Neural progenitor cell (in vitro differentiated cells): ENCODE data around the gene MGMT. TPM values are rescaled to one million over a fixed set of nuclear protein-coding genes. Genes with fewer than 3 reads are reported as not detected.

Source experiments
- DNase-seq: peaks from one replicate; pipeline ENCODE4 v3.0.0-alpha.2; 2016; ENCODE audit warnings: low spot score
- H2AFZ ChIP-seq: fragments of 200-600 bp; sonication (generic); replicated peaks from 2 replicates; pipeline ENCODE4 v1.6.1; 2016; ENCODE audit warnings: antibody characterized with exemption
- H3F3A ChIP-seq: fragments of 200-600 bp; sonication (generic); 2 replicates; pipeline ENCODE4 v1.6.1; 2016; ENCODE audit warnings: antibody characterized with exemption, low read depth
- H3K27ac ChIP-seq: fragments of 200-600 bp; sonication (generic); 2 replicates; pipeline ENCODE4 v1.5.1; 2016; ENCODE audit warnings: mild to moderate bottlenecking
- H3K27me3 ChIP-seq: fragments of 200-600 bp; sonication (generic); 2 replicates; pipeline ENCODE4 v1.6.1; 2016; ENCODE audit warnings: mild to moderate bottlenecking, moderate library complexity
- H3K36me3 ChIP-seq: fragments of 200-600 bp; sonication (generic); 2 replicates; pipeline ENCODE4 v1.5.1; 2016
- H3K4me1 ChIP-seq: fragments of 200-600 bp; sonication (generic); 2 replicates; pipeline ENCODE4 v1.6.1; 2016; ENCODE audit warnings: mixed run types
- H3K4me2 ChIP-seq: fragments of 200-600 bp; sonication (generic); 2 replicates; pipeline ENCODE4 v1.6.1; 2016
- H3K4me3 ChIP-seq: fragments of 200-600 bp; sonication (generic); 2 replicates; pipeline ENCODE4 v1.5.1; 2016
- H3K79me2 ChIP-seq: fragments of 200-600 bp; sonication (generic); 2 replicates; pipeline ENCODE4 v1.6.1; 2016; ENCODE audit warnings: low read depth
- H3K9ac ChIP-seq: fragments of 200-600 bp; sonication (generic); 2 replicates; pipeline ENCODE4 v1.6.1; 2016
- H3K9me3 ChIP-seq: fragments of 200-600 bp; sonication (generic); 2 replicates; pipeline ENCODE4 v1.5.1; 2016; ENCODE audit warnings: low read depth
- H4K20me1 ChIP-seq: fragments of 200-600 bp; sonication (generic); 2 replicates; pipeline ENCODE4 v1.6.1; 2016; ENCODE audit warnings: low read depth
- H3K27ac Mint-ChIP-seq: 3 replicates; pipeline ENCODE4 v1.8.0; 2021; ENCODE audit warnings: mixed read lengths
- H3K27me3 Mint-ChIP-seq: 2 replicates; pipeline ENCODE4 v1.8.0; 2022; ENCODE audit warnings: low read depth, mild to moderate bottlenecking, inconsistent platforms, moderate library complexity, mixed read lengths; ENCODE audit not compliant: insufficient read depth
- H3K36me3 Mint-ChIP-seq: 3 replicates; pipeline ENCODE4 v1.8.0; 2021; ENCODE audit warnings: mixed read lengths
- H3K4me1 Mint-ChIP-seq: 3 replicates; pipeline ENCODE4 v1.8.0; 2021; ENCODE audit warnings: mixed read lengths
- H3K4me3 Mint-ChIP-seq: 3 replicates; pipeline ENCODE4 v1.8.0; 2021; ENCODE audit warnings: mild to moderate bottlenecking, moderate library complexity, mixed read lengths
- H3K9me3 Mint-ChIP-seq: 3 replicates; pipeline ENCODE4 v1.8.0; 2020; ENCODE audit warnings: mixed read lengths
- CTCF ChIP-seq: fragments of 200-600 bp; sonication (generic); IDR thresholded peaks from 2 replicates; pipeline ENCODE4 v1.5.1; 2017; ENCODE audit warnings: antibody characterized with exemption, mild to moderate bottlenecking
- EZH2 ChIP-seq: fragments of 200-600 bp; sonication (generic); IDR thresholded peaks from 2 replicates; pipeline ENCODE4 v1.6.1; 2017; ENCODE audit warnings: antibody characterized with exemption, mild to moderate bottlenecking, moderate library complexity
- EZH2phosphoT487 ChIP-seq: fragments of 200-600 bp; sonication (generic); IDR thresholded peaks from 2 replicates; pipeline ENCODE4 v1.6.1; 2017; ENCODE audit warnings: antibody characterized with exemption
- total RNA-seq: library from RNA; depleted of rRNA; stranded (reverse); fragments of >200 nt; gene quantifications from 2 replicates; pipeline ENCODE4 v1.2.3, GENCODE V29; 2015; ENCODE audit warnings: low replicate concordance

Gene MGMT
- total RNA-seq, 1 donor from 2014 or later = 17.5 TPM

GRCh38 chr10:129741280-129741977, 274.4 kb downstream of the MGMT start:
- TF ChIP-seq EZH2 = no peak
- TF ChIP-seq EZH2phosphoT487 = no peak
- TF ChIP-seq CTCF = no peak
- H3K27me3 Mint-ChIP-seq = peaks cover 2% of the 10 kb centered on the region
- Histone ChIP-seq H3K4me2 (no peak overlapping the region), H3K36me3 (no peaks in the 10 kb centered on the region), H3K4me1 (no peaks in the 10 kb centered on the region), H3K9me3 (no peaks in the 10 kb centered on the region), H3K4me3 (no peak overlapping the region), H3K27me3 (no peaks in the 10 kb centered on the region), H3K79me2 (no peaks in the 10 kb centered on the region), H3F3A (no peaks in the 10 kb centered on the region), H3K9ac (no peak overlapping the region), H3K27ac (no peak overlapping the region), H4K20me1 (no peaks in the 10 kb centered on the region), H2AFZ (no peak overlapping the region)
- H3K4me1 Mint-ChIP-seq = no peaks in the 10 kb centered on the region
- H3K4me3 Mint-ChIP-seq = no peak overlapping the region
- H3K36me3 Mint-ChIP-seq = peaks cover 2% of the 10 kb centered on the region
- no peak overlapping the region for H3K27ac Mint-ChIP-seq
- peaks cover 12% of the 10 kb centered on the region for H3K9me3 Mint-ChIP-seq
- DNase-seq = no peak

- no peaks in the 10 kb centered on the region for H3K79me2 ChIP-seq
- H3K4me3 Mint-ChIP-seq = no peak overlapping the region
- H3K9ac ChIP-seq = no peak overlapping the region
- no peak overlapping the region for H3K4me3 ChIP-seq
- no peak overlapping the region for H3K27ac ChIP-seq
- no peak overlapping the region for H3K4me2 ChIP-seq
- H3K4me1 ChIP-seq = no peaks in the 10 kb centered on the region
- no peaks in the 10 kb centered on the region for H3F3A ChIP-seq
- DNase-seq = no peak
- H2AFZ ChIP-seq = no peak overlapping the region
- no peaks in the 10 kb centered on the region for H3K27me3 ChIP-seq
- H3K9me3 ChIP-seq = no peaks in the 10 kb centered on the region
- H3K36me3 ChIP-seq = no peaks in the 10 kb centered on the region
- H3K27me3 Mint-ChIP-seq = peaks cover 2% of the 10 kb centered on the region
- no peak for TF ChIP-seq EZH2
- no peak for TF ChIP-seq CTCF
- no peak for TF ChIP-seq EZH2phosphoT487
- peaks cover 12% of the 10 kb centered on the region for H3K9me3 Mint-ChIP-seq
- H3K4me1 Mint-ChIP-seq = no peaks in the 10 kb centered on the region
- H3K27ac Mint-ChIP-seq = no peak overlapping the region
- H3K36me3 Mint-ChIP-seq = peaks cover 2% of the 10 kb centered on the region
- no peaks in the 10 kb centered on the region for H4K20me1 ChIP-seq
Observed at GRCh38 chr10:129741978-129742741, 275.1 kb downstream of the MGMT start.

- no peaks in the 10 kb centered on the region for H3F3A ChIP-seq
- Mint-ChIP-seq H3K27me3 (peaks cover 2% of the 10 kb centered on the region), H3K4me1 (no peaks in the 10 kb centered on the region)
Observed at GRCh38 chr10:129742742-129743550, 275.9 kb downstream of the MGMT start.

More at GRCh38 chr10:129742742-129743550, 275.9 kb downstream of the MGMT start:
- H3K4me3 ChIP-seq = no peak overlapping the region
- no peak for TF ChIP-seq EZH2
- H3K9me3 ChIP-seq = no peaks in the 10 kb centered on the region
- no peak for DNase-seq
- no peaks in the 10 kb centered on the region for H3K4me1 ChIP-seq
- H3K36me3 Mint-ChIP-seq = peaks cover 2% of the 10 kb centered on the region
- no peaks in the 10 kb centered on the region for H3K79me2 ChIP-seq
- H3K4me2 ChIP-seq = no peak overlapping the region
- H3K4me3 Mint-ChIP-seq = no peak overlapping the region
- H3K27ac ChIP-seq = no peak overlapping the region
- no peak overlapping the region for H3K27ac Mint-ChIP-seq
- no peak overlapping the region for H3K9ac ChIP-seq
- no peaks in the 10 kb centered on the region for H4K20me1 ChIP-seq
- no peaks in the 10 kb centered on the region for H3K27me3 ChIP-seq
- H2AFZ ChIP-seq = no peak overlapping the region
- no peaks in the 10 kb centered on the region for H3K36me3 ChIP-seq
- H3K9me3 Mint-ChIP-seq = peaks cover 12% of the 10 kb centered on the region
